ENCODE measurements around the gene YBX1.

Gene YBX1

GRCh38 chr1:42737986-42738677 lies 55.9 kb downstream of the YBX1 start:
- Histone ChIP-seq H3K9ac (ENCODE audit: low read length) (no peak overlapping the region), H3K27ac (ENCODE audit: low read length) (no peak overlapping the region), H3K4me2 (ENCODE audit: low read depth, low read length) (no peak overlapping the region)

GRCh38 chr1:42738678-42739226 lies 56.5 kb downstream of the YBX1 start:
- Histone ChIP-seq H2AFZ (ENCODE audit: low read length) (no peak overlapping the region), H3K36me3 (replicated peaks; ENCODE audit: insufficient read depth, low read length) (no peaks in the 10 kb centered on the region), H3K4me2 (ENCODE audit: low read depth, low read length) (no peak overlapping the region), H3K27ac (ENCODE audit: low read length) (no peak overlapping the region), H3F3A (ENCODE audit: insufficient read depth, low read length) (no peaks in the 10 kb centered on the region), H3K9ac (ENCODE audit: low read length) (no peak overlapping the region), H3K27me3 (replicated peaks; ENCODE audit: insufficient read depth, low read length) (no peaks in the 10 kb centered on the region), H4K20me1 (ENCODE audit: insufficient read depth, low read length) (no peaks in the 10 kb centered on the region), H3K79me2 (ENCODE audit: low read length) (no peaks in the 10 kb centered on the region), H3K9me2 (replicated peaks; ENCODE audit: insufficient read depth, low read length) (no peaks in the 10 kb centered on the region), H3K9me3 (replicated peaks; ENCODE audit: insufficient read depth, low read length) (no peaks in the 10 kb centered on the region), H3K4me1 (ENCODE audit: low read length) (no peaks in the 10 kb centered on the region), H3K4me3 (ENCODE audit: low read length) (no peak overlapping the region)
- DNase-seq: no peak
- no peak for TF ChIP-seq CTCF (IDR thresholded peaks at IDR 0.05; ENCODE audit: low read length)
- TF ChIP-seq EZH2 (optimal IDR thresholded peaks at IDR 0.05; ENCODE audit: low read depth, low read length): no peak
- no peak for TF ChIP-seq EZH2phosphoT487 (IDR thresholded peaks at IDR 0.05; ENCODE audit: low read length)

More at GRCh38 chr1:42737986-42738677, 55.9 kb downstream of the YBX1 start:
- no peaks in the 10 kb centered on the region for H3K9me2 ChIP-seq (replicated peaks; ENCODE audit: insufficient read depth, low read length)
- H4K20me1 ChIP-seq (ENCODE audit: insufficient read depth, low read length): no peaks in the 10 kb centered on the region
- no peak for TF ChIP-seq EZH2phosphoT487 (IDR thresholded peaks at IDR 0.05; ENCODE audit: low read length)
- TF ChIP-seq EZH2 (optimal IDR thresholded peaks at IDR 0.05; ENCODE audit: low read depth, low read length): no peak
- no peak for TF ChIP-seq CTCF (IDR thresholded peaks at IDR 0.05; ENCODE audit: low read length)
- H2AFZ ChIP-seq (ENCODE audit: low read length): no peak overlapping the region
- H3K79me2 ChIP-seq (ENCODE audit: low read length): no peaks in the 10 kb centered on the region
- no peaks in the 10 kb centered on the region for H3K36me3 ChIP-seq (replicated peaks; ENCODE audit: insufficient read depth, low read length)
- no peaks in the 10 kb centered on the region for H3K9me3 ChIP-seq (replicated peaks; ENCODE audit: insufficient read depth, low read length)
- no peaks in the 10 kb centered on the region for H3K27me3 ChIP-seq (replicated peaks; ENCODE audit: insufficient read depth, low read length)
- H3K4me1 ChIP-seq (ENCODE audit: low read length): no peaks in the 10 kb centered on the region
- H3F3A ChIP-seq (ENCODE audit: insufficient read depth, low read length): no peaks in the 10 kb centered on the region
- H3K4me3 ChIP-seq (ENCODE audit: low read length): no peak overlapping the region
- DNase-seq: no peak

DNA sequence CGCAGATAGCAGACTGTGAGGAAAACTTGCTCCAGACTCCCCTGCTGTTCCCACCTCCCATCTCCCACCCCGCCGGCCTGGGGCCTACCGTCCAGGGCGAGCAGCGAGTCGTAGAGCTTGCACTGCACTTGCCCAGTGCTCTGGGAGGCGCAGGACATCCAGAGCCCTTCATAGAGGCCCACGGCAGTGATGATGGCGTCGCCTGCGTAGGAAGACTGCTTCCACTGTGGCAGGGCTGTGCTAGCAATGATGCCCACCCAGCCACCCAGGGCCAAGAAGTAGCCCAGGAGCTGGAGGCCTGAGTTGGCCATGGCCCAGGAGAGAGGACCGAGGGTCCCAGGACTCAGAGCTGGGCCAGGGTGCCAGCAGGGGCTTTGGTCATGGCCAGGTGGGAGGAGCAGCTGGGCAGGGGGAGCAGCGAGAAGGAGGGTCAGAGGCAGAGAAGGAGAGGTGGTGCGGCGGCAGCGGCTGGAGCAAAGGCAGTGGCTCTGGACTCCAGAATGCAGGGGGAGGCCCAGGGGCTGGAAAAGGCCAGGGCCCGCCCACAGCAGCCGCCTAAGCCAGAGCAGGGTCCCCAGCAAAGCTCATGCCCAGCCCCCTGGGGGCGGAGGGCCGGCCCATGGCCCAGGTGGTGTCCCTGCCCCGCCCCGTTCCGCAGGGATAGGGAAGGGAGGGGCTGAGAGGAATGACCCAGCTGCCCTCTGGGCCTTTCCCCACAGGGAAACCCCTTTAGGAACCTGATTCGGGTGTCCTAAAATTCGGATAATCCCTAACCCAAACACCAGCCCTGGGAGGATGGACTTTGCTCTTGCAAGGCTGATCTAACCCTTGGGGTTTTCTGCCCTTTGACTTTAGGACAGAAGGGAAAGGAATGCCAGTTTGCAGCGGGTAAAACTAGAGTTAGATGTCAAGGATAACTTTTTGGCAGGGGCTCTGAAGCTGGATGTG lies 57.8 kb downstream of the YBX1 start, which contains the start of gene CLDN19:
Gene CLDN19, minus strand, starts transcription at position 484 of the 948 bp plus-strand sequence. Its CDS starts 173 bp downstream, at position 311.
- Histone ChIP-seq H3K79me2 (ENCODE audit: low read length) (no peaks in the 10 kb centered on the region), H3F3A (ENCODE audit: insufficient read depth, low read length) (no peaks in the 10 kb centered on the region), H3K9me3 (replicated peaks; ENCODE audit: insufficient read depth, low read length) (no peaks in the 10 kb centered on the region), H2AFZ (ENCODE audit: low read length) (no peak within 1 kb of the TSS), H3K27ac (ENCODE audit: low read length) (no peak within 1 kb of the TSS), H4K20me1 (ENCODE audit: insufficient read depth, low read length) (no peaks in the 10 kb centered on the region), H3K4me3 (ENCODE audit: low read length) (no peak within 1 kb of the TSS), H3K9me2 (replicated peaks; ENCODE audit: insufficient read depth, low read length) (no peaks in the 10 kb centered on the region), H3K4me2 (ENCODE audit: low read depth, low read length) (no peak within 1 kb of the TSS), H3K27me3 (replicated peaks; ENCODE audit: insufficient read depth, low read length) (no peaks in the 10 kb centered on the region), H3K9ac (ENCODE audit: low read length) (no peak within 1 kb of the TSS), H3K4me1 (ENCODE audit: low read length) (no peaks in the 10 kb centered on the region), H3K36me3 (replicated peaks; ENCODE audit: insufficient read depth, low read length) (no peaks in the 10 kb centered on the region)
- TF ChIP-seq CTCF (IDR thresholded peaks at IDR 0.05; ENCODE audit: low read length) (no peak), EZH2phosphoT487 (IDR thresholded peaks at IDR 0.05; ENCODE audit: low read length) (no peak), EZH2 (optimal IDR thresholded peaks at IDR 0.05; ENCODE audit: low read depth, low read length) (no peak)
- no peak for DNase-seq

Data from MM.1S (cell line).